Measurements from ENCODE around the gene OSTF1. TPM values are rescaled to one million over a fixed set of nuclear protein-coding genes. Genes with fewer than 3 reads are reported as not detected.

The OSTF1 gene
- total and polyA plus RNA-seq, 2 donors (not counting 3 experiments of a cell fraction or from before 2014, with no cell fraction given), result 23.5 to 70.9 TPM

- H3K27ac ChIP-seq (ENCODE audit: insufficient read depth, low read depth, low read length), result no peak overlapping the region
- H3K9me1 ChIP-seq (replicated peaks; ENCODE audit: control insufficient read depth, extremely low read depth, insufficient read depth, low read length), result no peaks in the 10 kb centered on the region
- no peak overlapping the region for H3K4me2 ChIP-seq (ENCODE audit: insufficient read depth, low read length)
- H3K79me2 ChIP-seq (ENCODE audit: control insufficient read depth, insufficient read depth, low read length), result no peaks in the 10 kb centered on the region
- POLR2A ChIA-PET, result no interaction called here
- BruUV-seq (replicated peaks), result no TSS peak
- peaks cover 10% of the 10 kb centered on the region for H3K4me1 ChIP-seq (ENCODE audit: control insufficient read depth, extremely low read depth, insufficient read depth, low read length)
- FAIRE-seq (no peak), DNase-seq (ENCODE audit: low read depth, low spot score) (no peak)
- H3K36me3 ChIP-seq (ENCODE audit: control insufficient read depth in 2 of 2, extremely low read depth in 1 of 2, insufficient read depth in 2 of 2, low read length in 2 of 2), result peaks cover 3 to 11% of the 10 kb centered on the region in 2 experiments
- no peak overlapping the region for H3K4me3 ChIP-seq (replicated peaks in 1 of 3; ENCODE audit: insufficient read depth in 1 of 3, low read depth in 1 of 3, low read length in 3 of 3)
- no peak overlapping the region for H2AFZ ChIP-seq (ENCODE audit: low read depth, low read length)
- intact Hi-C loops (cut with micrococcal nuclease) (no loop called here), dilution Hi-C loops (cut with MboI; ENCODE audit: extremely low pct_ligation_motif_present, low sequenced_read_pairs) (no loop called here)
- no peak overlapping the region for H3K9ac ChIP-seq (replicated peaks; ENCODE audit: extremely low read depth, insufficient read depth, low read length)
- H3K9me3 ChIP-seq (replicated peaks; ENCODE audit: control insufficient read depth, insufficient read depth, low read length), result no peaks in the 10 kb centered on the region
- no peak for TF ChIP-seq POLR2AphosphoS5 (IDR thresholded peaks at IDR 0.05; ENCODE audit: insufficient read depth, low read depth, low read length)
- no peak for TF ChIP-seq POLR2A (IDR thresholded peaks at IDR 0.05; ENCODE audit: low read depth, low read length)
- TF ChIP-seq MYC (IDR thresholded peaks at IDR 0.05; ENCODE audit: low read depth, low read length), result no peak
- no peak for TF ChIP-seq EZH2 (IDR thresholded peaks at IDR 0.05; ENCODE audit: borderline replicate concordance, low read depth, low read length, severe bottlenecking)
- no peak for TF ChIP-seq GATA2 (IDR thresholded peaks at IDR 0.05; ENCODE audit: insufficient read depth, insufficient read length, low read depth, low read length)
- TF ChIP-seq FOS (IDR thresholded peaks at IDR 0.05; ENCODE audit: borderline replicate concordance, insufficient read depth, low read length), result no peak
- no peak for TF ChIP-seq JUN (IDR thresholded peaks at IDR 0.05; ENCODE audit: borderline replicate concordance, insufficient read depth, insufficient read length, low read depth)
- no peak for TF ChIP-seq CTCF (IDR thresholded peaks at IDR 0.05; ENCODE audit: extremely low read depth in 1 of 2, insufficient read depth in 1 of 2, low read depth in 1 of 2, low read length in 2 of 2)
- TF ChIP-seq, protein P1, sequence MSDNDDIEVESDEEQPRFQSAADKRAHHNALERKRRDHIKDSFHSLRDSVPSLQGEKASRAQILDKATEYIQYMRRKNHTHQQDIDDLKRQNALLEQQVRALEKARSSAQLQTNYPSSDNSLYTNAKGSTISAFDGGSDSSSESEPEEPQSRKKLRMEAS (IDR thresholded peaks at IDR 0.05; ENCODE audit: insufficient read depth, insufficient read length), result no peak
- no peaks in the 10 kb centered on the region for H4K20me1 ChIP-seq (replicated peaks; ENCODE audit: control insufficient read depth, extremely low read depth, insufficient read depth, low read length)
- H3K27me3 ChIP-seq (ENCODE audit: control insufficient read depth in 2 of 2, insufficient read depth in 2 of 2, low read length in 2 of 2), result no peaks in the 10 kb centered on the region
- CTCF ChIA-PET, result no interaction called here
These were observed 51.9 kb downstream of the OSTF1 start for GRCh38 chr9:75140261-75140660.
